AG04450 (cell line): Measurements from ENCODE around the gene TAS2R7. TPM values are rescaled to one million over a fixed set of nuclear protein-coding genes. Genes with fewer than 3 reads are reported as not detected.
"Not testable (repeated sequence)": the region's sequence is repeated elsewhere in the genome, so short reads cannot be mapped to it uniquely, and the experiment has no call there.

Experiments used
- CTCF ChIA-PET: fragments of 300-600, 350-600 bp; formaldehyde crosslinking; extraction: SDS; loops from one replicate; lab custom pipeline; 2022; ENCODE audit warnings: antibody characterized with exemption, inconsistent platforms; lab: Charles Lee
- POLR2A ChIA-PET: fragments of 350-600 bp; formaldehyde crosslinking; extraction: SDS; loops from one replicate; lab custom pipeline; 2021; ENCODE audit warnings: antibody characterized with exemption, inconsistent platforms; lab: Yijun Ruan, JAX
- DNase-seq: peaks from one replicate; pipeline ENCODE4 v3.0.0-alpha.2; 2011; ENCODE audit warnings: low read depth, low spot score
- H3K27ac ChIP-seq: one replicate; pipeline ENCODE4 v1.5.1; 2012; ENCODE audit warnings: low read depth, low read length, control low read depth
- H3K27me3 ChIP-seq: one replicate; pipeline ENCODE4 v1.6.0; 2012; ENCODE audit warnings: low read length; ENCODE audit not compliant: control insufficient read depth, insufficient read depth
- H3K4me3 ChIP-seq: 2 replicates; pipeline ENCODE4 v1.5.1; 2011; ENCODE audit warnings: mild to moderate bottlenecking, low read depth, low read length, control low read depth
- H3K9me3 ChIP-seq: 2 replicates; pipeline ENCODE4 v1.5.1; 2012; ENCODE audit warnings: low read length; ENCODE audit not compliant: control insufficient read depth, insufficient read depth
- CTCF ChIP-seq: IDR thresholded peaks from 2 replicates; pipeline ENCODE4 v1.5.1; 2011; ENCODE audit warnings: low read depth, low read length, control low read depth, inconsistent platforms
- polyA plus RNA-seq: library from polyadenylated mRNA; depleted of rRNA; stranded (reverse); fragments of >200 nt; gene quantifications from 2 replicates; pipeline ENCODE4 v1.2.3, GENCODE V29; 2011

The TAS2R7 gene
- polyA plus RNA-seq, 1 experiment = not detected

- POLR2A ChIA-PET = no interaction called here
- Histone ChIP-seq H3K27ac (no peak overlapping the region), H3K9me3 (no peaks in the 10 kb centered on the region), H3K4me3 (no peak overlapping the region), H3K27me3 (no peaks in the 10 kb centered on the region)
- CTCF ChIA-PET = no interaction called here
- no peak for TF ChIP-seq CTCF
- no peak for DNase-seq
These were observed 9.6 kb upstream of the TAS2R7 start for GRCh38 chr12:10811883-10812536.

- H3K27ac ChIP-seq = no peak within 1 kb of the TSS
- DNase-seq = no peak
- H3K27me3 ChIP-seq = no peaks in the 10 kb centered on the region
- no peaks in the 10 kb centered on the region for H3K9me3 ChIP-seq
- ChIA-PET POLR2A (no interaction called here), CTCF (interaction anchor here (1.4 kb wide), 1 partner anchor 390 kb away, joined by 4 read pairs; no protein-coding TSS in a partner anchor)
- no peak within 1 kb of the TSS for H3K4me3 ChIP-seq
- no peak for TF ChIP-seq CTCF
These were observed 7.6 kb upstream of the TAS2R7 start, which contains the start of gene TAS2R9 for GRCh38 chr12:10810068-10810467. TAS2R9 (minus strand) TSS chr12:10810168; CDS start chr12:10810075, 93 bp downstream.

- H3K27me3 ChIP-seq = no peaks in the 10 kb centered on the region
- CTCF ChIA-PET = no interaction called here
- H3K27ac ChIP-seq = no peak within 1 kb of the TSS
- no peak within 1 kb of the TSS for H3K4me3 ChIP-seq
- no peak for TF ChIP-seq CTCF
- DNase-seq = no peak
- H3K9me3 ChIP-seq = no peaks in the 10 kb centered on the region
- POLR2A ChIA-PET = no interaction called here
These were observed 4.8 kb upstream of the TAS2R7 start, which contains the start of gene TAS2R8 for GRCh38 chr12:10807186-10807585. TAS2R8 (minus strand) TSS chr12:10807286; CDS start chr12:10806980, 306 bp downstream.

GRCh38 chr12:10801741-10802140, 686 bp downstream of the TAS2R7 start:
- no peak overlapping the region for H3K4me3 ChIP-seq
- no peak overlapping the region for H3K27ac ChIP-seq
- TF ChIP-seq CTCF = no peak
- H3K27me3 ChIP-seq = no peaks in the 10 kb centered on the region
- ChIA-PET CTCF (no interaction called here), POLR2A (no interaction called here)
- no peaks in the 10 kb centered on the region for H3K9me3 ChIP-seq
- DNase-seq = no peak

- no peak for DNase-seq
- no peak for TF ChIP-seq CTCF
- ChIA-PET CTCF (no interaction called here), POLR2A (no interaction called here)
- Histone ChIP-seq H3K4me3 (no peak overlapping the region), H3K27ac (no peak overlapping the region), H3K9me3 (no peaks in the 10 kb centered on the region), H3K27me3 (no peaks in the 10 kb centered on the region)
These were observed 8.2 kb downstream of the TAS2R7 start for GRCh38 chr12:10794222-10794621.

GRCh38 chr12:10791769-10792168, 10.7 kb downstream of the TAS2R7 start:
- H3K4me3 ChIP-seq, DNase-seq, CTCF ChIA-PET, H3K27ac ChIP-seq, H3K27me3 ChIP-seq, H3K9me3 ChIP-seq, POLR2A ChIA-PET: not testable (repeated sequence)
